ENCODE results near the gene BASP1.
"Not testable (repeated sequence)": the region's sequence is repeated elsewhere in the genome, so short reads cannot be mapped to it uniquely, and the experiment has no call there.

- TF ChIP-seq CSRNP3 (CRISPR knock-in tag; IDR thresholded peaks at IDR 0.05); PPARA (CRISPR knock-in tag; IDR thresholded peaks at IDR 0.05; ENCODE audit: borderline replicate concordance); ZFP30 (CRISPR knock-in tag; IDR thresholded peaks at IDR 0.05); TSHZ2 (CRISPR knock-in tag; IDR thresholded peaks at IDR 0.05); PATZ1 (CRISPR knock-in tag; IDR thresholded peaks at IDR 0.05; ENCODE audit: borderline replicate concordance); ZC3H10 (CRISPR knock-in tag; IDR thresholded peaks at IDR 0.05); ZFP3 (CRISPR knock-in tag; IDR thresholded peaks at IDR 0.05); OSR1 (CRISPR knock-in tag; IDR thresholded peaks at IDR 0.05); TCF4 (CRISPR knock-in tag; IDR thresholded peaks at IDR 0.05; ENCODE audit: borderline replicate concordance); ISL1 (CRISPR knock-in tag; IDR thresholded peaks at IDR 0.05); CREB5 (CRISPR knock-in tag; IDR thresholded peaks at IDR 0.05; ENCODE audit: low read depth); ESRRG (CRISPR knock-in tag; IDR thresholded peaks at IDR 0.05); ZNF8 (CRISPR knock-in tag; IDR thresholded peaks at IDR 0.05); BACH2 (CRISPR knock-in tag; IDR thresholded peaks at IDR 0.05; ENCODE audit: borderline replicate concordance): not testable (repeated sequence)
These were observed 101.7 kb downstream of the BASP1 start for GRCh38 chr5:17319095-17319494.
